Measurements from ENCODE around the gene IRF3.

- TF ChIP-seq EZH2phosphoT487 (IDR thresholded peaks at IDR 0.05) (no peak), CTCF (IDR thresholded peaks at IDR 0.05) (no peak)
These were observed 52.3 kb downstream of the IRF3 start for GRCh38 chr19:49613374-49613773.
